HG03442 (cell line): Measurements from ENCODE around the gene TM6SF1.
"Not testable (repeated sequence)": the region's sequence is repeated elsewhere in the genome, so short reads cannot be mapped to it uniquely, and the experiment has no call there.

Experiments
- ATAC-seq: cut with Tn5 transposase; IDR thresholded peaks from one replicate; pipeline ENCODE4 v1.9.1; 2021; ENCODE audit warnings: mild to moderate bottlenecking, moderate library complexity; ENCODE audit not compliant: unreplicated experiment

TM6SF1 gene

GRCh38 chr15:83106994-83107840, at the start of gene TM6SF1:
Gene TM6SF1, plus strand, starts transcription at chr15:83107645. Its CDS starts 36 bp downstream, at chr15:83107681.
- peak; percentile 38 for ATAC-seq

GRCh38 chr15:83057696-83058376, 49.6 kb upstream of the TM6SF1 start:
- no peak for ATAC-seq

- ATAC-seq: no peak
Measured at GRCh38 chr15:83061680-83062079, 45.8 kb upstream of the TM6SF1 start.

GRCh38 chr15:83062768-83063180, 44.7 kb upstream of the TM6SF1 start:
- no peak for ATAC-seq

- ATAC-seq: no peak
Measured at GRCh38 chr15:83063551-83063950, 43.9 kb upstream of the TM6SF1 start.

- ATAC-seq: no peak
Measured at GRCh38 chr15:83064859-83065258, 42.6 kb upstream of the TM6SF1 start.

GRCh38 chr15:83065431-83065830, 42.0 kb upstream of the TM6SF1 start:
- no peak for ATAC-seq

- no peak for ATAC-seq
Measured at GRCh38 chr15:83066034-83066733, 41.3 kb upstream of the TM6SF1 start.

GRCh38 chr15:83066734-83067637, 40.5 kb upstream of the TM6SF1 start, which contains the start of gene BTBD1:
Gene BTBD1, minus strand, starts transcription at chr15:83067252. Its CDS starts 101 bp downstream, at chr15:83067151.
- ATAC-seq: peak; percentile 85

- ATAC-seq: no peak
Measured at GRCh38 chr15:83067638-83067962, 39.8 kb upstream of the TM6SF1 start.

GRCh38 chr15:83068054-83068453, 39.4 kb upstream of the TM6SF1 start:
- no peak for ATAC-seq

- not testable (repeated sequence) for ATAC-seq
Measured at GRCh38 chr15:83069211-83069642, 38.2 kb upstream of the TM6SF1 start.

GRCh38 chr15:83077491-83078230, 29.8 kb upstream of the TM6SF1 start:
- ATAC-seq: no peak

- no peak for ATAC-seq
Measured at GRCh38 chr15:83078712-83079111, 28.7 kb upstream of the TM6SF1 start.

- no peak for ATAC-seq
Measured at GRCh38 chr15:83081256-83082014, 26.0 kb upstream of the TM6SF1 start.

GRCh38 chr15:83082730-83083386, 24.6 kb upstream of the TM6SF1 start:
- no peak for ATAC-seq

GRCh38 chr15:83085461-83085860, 22.0 kb upstream of the TM6SF1 start:
- ATAC-seq: not testable (repeated sequence)

- not testable (repeated sequence) for ATAC-seq
Measured at GRCh38 chr15:83085864-83086552, 21.4 kb upstream of the TM6SF1 start.
